ENCODE measurements around the gene RPGR. TPM values are rescaled to one million over a fixed set of nuclear protein-coding genes. Genes with fewer than 3 reads are reported as not detected.

Gene RPGR
- polyA plus RNA-seq, 1 donor (not counting 4 experiments of a cell fraction or from before 2014, with no cell fraction given): 2.4 TPM

- no peaks in the 10 kb centered on the region for H3K36me3 ChIP-seq (ENCODE audit: control insufficient read depth in 2 of 2, extremely low read depth in 1 of 2, insufficient read depth in 2 of 2, low read length in 2 of 2)
- H3K79me2 ChIP-seq (ENCODE audit: control insufficient read depth, insufficient read depth, low read length): no peaks in the 10 kb centered on the region
- no peak overlapping the region for H3K9ac ChIP-seq (ENCODE audit: control insufficient read depth, extremely low read depth, insufficient read depth, low read length)
- no peak overlapping the region for H3K27ac ChIP-seq (ENCODE audit: control insufficient read depth, insufficient read depth, low read length)
- DNase-seq (ENCODE audit: low read depth, low spot score): no peak
- TF ChIP-seq CTCF (optimal IDR thresholded peaks at IDR 0.05 in 1 of 3, IDR thresholded peaks at IDR 0.05 in 1 of 3, conservative IDR thresholded peaks at IDR 0.05 in 1 of 3; ENCODE audit: extremely low read depth in 1 of 3, insufficient read depth in 2 of 3, low read length in 3 of 3): no peak
- TF ChIP-seq EZH2 (IDR thresholded peaks at IDR 0.05; ENCODE audit: low read length): no peak
- no peaks in the 10 kb centered on the region for H3K9me1 ChIP-seq (ENCODE audit: control insufficient read depth, extremely low read depth, insufficient read depth, low read length)
- no peak for FAIRE-seq
- dilution Hi-C loops (cut with MboI; ENCODE audit: extremely low pct_ligation_motif_present, low sequenced_read_pairs): no loop called here
- H4K20me1 ChIP-seq (ENCODE audit: control insufficient read depth, extremely low read depth, insufficient read depth, low read length): no peaks in the 10 kb centered on the region
- H3K9me3 ChIP-seq (ENCODE audit: control insufficient read depth, low read depth, low read length): no peaks in the 10 kb centered on the region
- no peak overlapping the region for H3K4me3 ChIP-seq (ENCODE audit: control insufficient read depth in 2 of 3, extremely low read depth in 1 of 3, insufficient read depth in 2 of 3, low read depth in 1 of 3, low read length in 3 of 3)
- no peak overlapping the region for H3K4me2 ChIP-seq (ENCODE audit: control insufficient read depth, extremely low read depth, insufficient read depth, low read depth, low read length)
- H3K4me1 ChIP-seq (ENCODE audit: control insufficient read depth, extremely low read depth, insufficient read depth, low read length): no peaks in the 10 kb centered on the region
- H3K27me3 ChIP-seq (ENCODE audit: control insufficient read depth, extremely low read depth, insufficient read depth, low read length): no peaks in the 10 kb centered on the region
- no peak overlapping the region for H2AFZ ChIP-seq (ENCODE audit: control insufficient read depth, low read length)
These were observed 15.8 kb upstream of the RPGR start for GRCh38 chrX:38342853-38343778.

- H3K79me2 ChIP-seq (ENCODE audit: control insufficient read depth, insufficient read depth, low read length): no peaks in the 10 kb centered on the region
- no peaks in the 10 kb centered on the region for H3K9me3 ChIP-seq (ENCODE audit: control insufficient read depth, low read depth, low read length)
- FAIRE-seq (no peak), DNase-seq (ENCODE audit: low read depth, low spot score) (no peak)
- no peak for TF ChIP-seq EZH2 (IDR thresholded peaks at IDR 0.05; ENCODE audit: low read length)
- no peak for TF ChIP-seq CTCF (optimal IDR thresholded peaks at IDR 0.05 in 1 of 3, IDR thresholded peaks at IDR 0.05 in 1 of 3, conservative IDR thresholded peaks at IDR 0.05 in 1 of 3; ENCODE audit: extremely low read depth in 1 of 3, insufficient read depth in 2 of 3, low read length in 3 of 3)
- H3K9me1 ChIP-seq (ENCODE audit: control insufficient read depth, extremely low read depth, insufficient read depth, low read length): no peaks in the 10 kb centered on the region
- no peaks in the 10 kb centered on the region for H3K36me3 ChIP-seq (ENCODE audit: control insufficient read depth in 2 of 2, extremely low read depth in 1 of 2, insufficient read depth in 2 of 2, low read length in 2 of 2)
- H3K9ac ChIP-seq (ENCODE audit: control insufficient read depth, extremely low read depth, insufficient read depth, low read length): no peak overlapping the region
- H4K20me1 ChIP-seq (ENCODE audit: control insufficient read depth, extremely low read depth, insufficient read depth, low read length): no peaks in the 10 kb centered on the region
- H2AFZ ChIP-seq (ENCODE audit: control insufficient read depth, low read length): no peak overlapping the region
- dilution Hi-C loops (cut with MboI; ENCODE audit: extremely low pct_ligation_motif_present, low sequenced_read_pairs): no loop called here
- no peaks in the 10 kb centered on the region for H3K27me3 ChIP-seq (ENCODE audit: control insufficient read depth, extremely low read depth, insufficient read depth, low read length)
- H3K27ac ChIP-seq (ENCODE audit: control insufficient read depth, insufficient read depth, low read length): no peak overlapping the region
- H3K4me1 ChIP-seq (ENCODE audit: control insufficient read depth, extremely low read depth, insufficient read depth, low read length): no peaks in the 10 kb centered on the region
- no peak overlapping the region for H3K4me3 ChIP-seq (ENCODE audit: control insufficient read depth in 2 of 3, extremely low read depth in 1 of 3, insufficient read depth in 2 of 3, low read depth in 1 of 3, low read length in 3 of 3)
- no peak overlapping the region for H3K4me2 ChIP-seq (ENCODE audit: control insufficient read depth, extremely low read depth, insufficient read depth, low read depth, low read length)
These were observed 14.1 kb upstream of the RPGR start for GRCh38 chrX:38341442-38341841.

Data from keratinocyte (primary cell).